Fibroblast of villous mesenchyme (primary cell): ENCODE results near the gene CLDN5. TPM values are rescaled to one million over a fixed set of nuclear protein-coding genes. Genes with fewer than 3 reads are reported as not detected.
"Not testable (repeated sequence)": the region's sequence is repeated elsewhere in the genome, so short reads cannot be mapped to it uniquely, and the experiment has no call there.

Experiments
- DNase-seq: peaks from one replicate; pipeline ENCODE4 v3.0.0-alpha.2; 2010; ENCODE audit warnings: low read depth
- H3K4me3 ChIP-seq: 2 replicates; pipeline ENCODE4 v1.5.1; 2011; ENCODE audit warnings: low read depth, mild to moderate bottlenecking, low read length
- CTCF ChIP-seq: IDR thresholded peaks from 2 replicates; pipeline ENCODE4 v1.5.1; 2012; ENCODE audit warnings: low read depth, mild to moderate bottlenecking, low read length; ENCODE audit not compliant: insufficient read depth
- total RNA-seq: library from RNA; depleted of rRNA; stranded (reverse); fragments of >200 nt; gene quantifications from 2 replicates; pipeline ENCODE4 v1.2.3, GENCODE V29; 2012

CLDN5 gene
- total RNA-seq, 1 donor: not detected

GRCh38 chr22:19533857-19534256 lies 9.6 kb upstream of the CLDN5 start:
- no peak for TF ChIP-seq CTCF
- no peak overlapping the region for H3K4me3 ChIP-seq

GRCh38 chr22:19533049-19533626 lies 8.9 kb upstream of the CLDN5 start:
- DNase-seq: no peak
- no peak for TF ChIP-seq CTCF
- no peak overlapping the region for H3K4me3 ChIP-seq

More at GRCh38 chr22:19533857-19534256, 9.6 kb upstream of the CLDN5 start:
- DNase-seq: no peak

- DNase-seq, H3K4me3 ChIP-seq: not testable (repeated sequence)
Measured at GRCh38 chr22:19531327-19531726, 7.1 kb upstream of the CLDN5 start.

GRCh38 chr22:19530751-19531150 lies 6.5 kb upstream of the CLDN5 start:
- DNase-seq: no peak
- no peak for TF ChIP-seq CTCF
- no peak overlapping the region for H3K4me3 ChIP-seq

- no peak for DNase-seq
- TF ChIP-seq CTCF: no peak
- H3K4me3 ChIP-seq: no peak overlapping the region
Measured at GRCh38 chr22:19529811-19530210, 5.6 kb upstream of the CLDN5 start.

- H3K4me3 ChIP-seq: no peak overlapping the region
- peak; percentile 10 for DNase-seq
- no peak for TF ChIP-seq CTCF
Measured at GRCh38 chr22:19527861-19528417, 3.7 kb upstream of the CLDN5 start.

- no peak for TF ChIP-seq CTCF
- peak; percentile 58 for DNase-seq
- H3K4me3 ChIP-seq: no peak overlapping the region
Measured at GRCh38 chr22:19527321-19527721, 3.1 kb upstream of the CLDN5 start.
